Limb (tissue), 2 donors: ENCODE results near the gene HEMGN.

Source experiments
- DNase-seq, 2 donors: peaks; one replicate each; pipeline ENCODE4 v3.0.0-alpha.2; 2016; ENCODE audit errors: extremely low spot score in 2 of 2

HEMGN gene

DNA sequence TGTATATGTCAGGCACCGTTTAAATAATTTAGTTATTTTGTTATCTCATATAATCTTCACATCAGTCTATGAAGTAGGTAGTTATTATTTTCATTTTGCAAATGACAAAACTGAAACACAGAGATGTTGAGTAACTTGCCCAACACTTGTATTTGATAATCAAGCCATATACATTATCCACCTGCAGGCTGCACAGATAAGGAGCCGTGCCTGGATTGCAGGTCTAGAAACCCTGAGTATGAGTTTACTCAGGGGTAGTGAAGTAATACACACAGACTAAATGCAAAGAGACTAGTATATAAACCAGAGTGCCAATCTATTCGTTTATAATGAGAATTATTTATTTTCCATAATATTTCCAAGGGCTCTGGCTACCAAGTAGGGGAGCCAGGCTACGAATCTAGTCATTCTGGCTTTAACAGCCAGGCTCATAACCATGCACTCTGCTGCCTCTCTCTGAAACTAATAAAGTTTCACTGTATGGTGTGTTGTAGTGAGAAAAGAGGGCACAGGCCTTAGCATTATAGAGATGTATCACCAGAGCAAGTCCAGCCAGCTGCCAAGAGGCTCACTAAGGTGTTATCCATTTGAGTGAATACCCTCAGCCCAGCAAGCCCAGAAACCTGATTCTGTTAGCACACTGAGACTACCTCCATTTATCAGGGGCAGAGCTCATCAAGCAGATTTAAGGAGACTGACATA lies 4.5 kb downstream of the HEMGN start:
- DNase-seq: no peak

DNA sequence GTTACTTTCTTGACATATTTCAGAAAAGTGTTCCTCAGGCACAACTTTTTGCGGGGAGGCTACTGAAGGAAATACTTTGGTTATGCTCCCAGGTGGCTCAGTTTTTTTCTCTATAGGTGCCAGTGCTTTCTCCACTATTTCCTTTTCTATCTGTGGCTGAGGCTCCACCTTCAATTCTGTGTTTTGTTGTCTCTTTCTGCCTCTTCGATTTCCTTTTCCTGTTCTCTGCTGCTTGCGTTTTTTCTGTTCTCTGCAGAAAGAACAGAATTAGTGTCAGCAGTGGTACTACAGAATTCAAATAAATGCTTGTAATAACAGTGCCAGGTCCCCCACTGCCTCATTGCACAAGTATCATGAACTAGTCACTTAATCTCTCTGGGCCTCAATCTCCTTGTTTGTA lies 7.0 kb downstream of the HEMGN start:
- DNase-seq: no peak

DNA sequence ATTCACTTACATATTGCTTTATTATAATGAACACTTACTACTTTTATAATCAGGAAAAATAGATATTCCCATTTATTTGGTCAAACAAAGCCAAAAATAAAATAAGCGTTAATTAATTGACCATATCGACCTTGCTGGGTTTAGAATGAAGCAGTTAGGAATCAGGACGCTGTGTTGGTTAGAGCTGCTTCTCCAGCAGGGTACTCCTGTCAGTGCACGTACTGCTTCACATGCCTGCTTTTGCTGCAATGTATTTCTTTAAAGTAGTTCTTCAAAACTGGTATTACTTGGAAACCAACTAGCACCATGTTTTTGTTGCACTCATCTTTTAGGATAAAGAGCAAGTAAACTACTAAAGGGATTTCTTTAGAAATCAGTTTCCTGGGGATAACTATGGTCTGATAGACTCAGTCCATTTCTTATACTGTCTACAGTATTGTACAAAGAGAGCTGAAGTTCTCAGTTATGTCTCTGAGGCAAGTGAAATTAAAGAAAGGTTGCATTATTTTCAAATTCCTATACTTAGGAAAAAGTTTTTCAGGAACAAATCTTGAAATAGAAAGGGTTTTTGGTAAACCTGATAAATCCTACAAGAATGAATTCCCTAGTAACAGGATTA lies 8.9 kb downstream of the HEMGN start:
- no peak for DNase-seq

DNA sequence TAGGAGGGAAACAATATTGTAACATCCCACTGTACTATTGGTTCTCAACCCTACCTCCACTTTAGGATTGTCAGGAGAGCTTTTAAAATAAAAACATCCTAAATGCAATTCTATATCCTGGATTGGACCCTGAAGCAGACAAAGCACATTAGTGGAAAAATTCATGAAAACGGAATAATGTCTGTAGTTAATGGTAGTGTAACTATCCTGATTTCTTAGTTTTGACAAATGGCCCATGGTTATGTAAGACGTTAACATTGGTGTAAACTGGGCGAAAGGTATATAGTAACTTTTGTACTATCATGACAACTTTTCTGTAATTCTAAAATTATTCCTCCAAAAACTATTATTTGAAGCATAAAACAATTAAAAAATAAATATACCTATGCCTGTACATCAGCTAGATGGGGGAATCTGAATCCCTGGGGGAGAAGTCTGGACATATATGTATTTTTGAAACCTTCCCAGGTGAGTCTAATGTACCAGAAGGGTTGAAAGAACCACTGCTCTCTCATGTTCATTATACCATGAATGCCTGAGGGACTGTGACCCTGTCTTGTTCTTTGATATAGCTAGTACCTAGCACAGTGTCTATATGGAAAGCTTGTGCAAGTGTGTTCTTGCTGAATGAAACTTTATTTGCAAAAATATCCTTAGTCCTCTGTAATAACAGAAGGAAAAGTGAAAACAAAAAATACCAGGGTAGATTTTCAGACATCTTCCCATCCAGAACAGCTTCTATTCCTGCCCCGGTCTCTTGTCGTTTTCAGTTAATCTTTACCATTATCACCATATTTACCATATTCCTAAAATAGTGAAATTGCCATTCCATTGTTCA lies 12.3 kb downstream of the HEMGN start:
- no peak for DNase-seq

DNA sequence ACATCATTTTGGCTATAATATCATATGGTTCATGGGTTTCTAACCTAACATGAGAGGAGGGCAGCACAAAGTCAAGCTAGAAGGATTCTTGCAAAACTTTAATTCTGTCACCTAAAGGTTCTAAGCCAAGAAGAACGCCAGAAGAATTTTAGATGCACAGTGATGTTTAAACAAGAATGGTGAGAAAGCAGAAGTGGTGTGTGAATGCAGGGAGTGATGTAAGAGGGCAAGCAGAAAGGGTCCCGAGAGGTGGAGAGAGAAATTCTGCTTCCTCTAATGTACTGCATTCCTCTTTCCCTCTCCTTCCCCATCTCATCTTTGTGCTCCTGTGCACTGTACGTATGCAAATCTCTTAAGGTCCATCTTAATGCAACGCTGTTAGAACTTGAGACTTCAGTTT lies 13.6 kb downstream of the HEMGN start:
- no peak for DNase-seq

DNA sequence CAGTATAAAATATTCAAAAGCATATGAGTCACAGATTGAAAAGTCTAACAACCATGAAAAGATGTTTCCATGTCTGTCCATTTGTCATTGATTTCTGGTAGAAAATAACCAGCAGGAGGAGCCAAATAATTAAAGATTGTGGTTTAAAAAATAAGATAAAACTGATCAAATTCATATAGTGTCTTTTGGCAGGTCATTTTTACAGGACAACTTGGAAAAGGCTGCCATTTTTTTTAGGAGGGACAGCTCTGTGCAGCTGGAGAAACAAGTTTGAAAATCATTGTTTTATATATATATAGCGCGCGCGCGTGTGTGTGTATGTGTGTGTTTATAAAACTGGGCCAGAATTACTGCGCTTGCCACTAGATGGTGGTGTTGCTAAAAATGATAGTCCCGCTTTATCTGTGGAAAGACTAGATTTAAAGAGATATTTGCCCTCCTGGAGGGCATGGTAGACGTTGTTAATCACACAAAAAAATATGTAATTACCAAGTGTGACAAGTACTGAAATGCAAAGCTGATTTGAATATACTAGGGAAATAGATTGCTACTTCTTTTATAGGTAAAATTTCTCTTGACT lies 14.4 kb downstream of the HEMGN start:
- peak; percentile 81 to 83 for DNase-seq

DNA sequence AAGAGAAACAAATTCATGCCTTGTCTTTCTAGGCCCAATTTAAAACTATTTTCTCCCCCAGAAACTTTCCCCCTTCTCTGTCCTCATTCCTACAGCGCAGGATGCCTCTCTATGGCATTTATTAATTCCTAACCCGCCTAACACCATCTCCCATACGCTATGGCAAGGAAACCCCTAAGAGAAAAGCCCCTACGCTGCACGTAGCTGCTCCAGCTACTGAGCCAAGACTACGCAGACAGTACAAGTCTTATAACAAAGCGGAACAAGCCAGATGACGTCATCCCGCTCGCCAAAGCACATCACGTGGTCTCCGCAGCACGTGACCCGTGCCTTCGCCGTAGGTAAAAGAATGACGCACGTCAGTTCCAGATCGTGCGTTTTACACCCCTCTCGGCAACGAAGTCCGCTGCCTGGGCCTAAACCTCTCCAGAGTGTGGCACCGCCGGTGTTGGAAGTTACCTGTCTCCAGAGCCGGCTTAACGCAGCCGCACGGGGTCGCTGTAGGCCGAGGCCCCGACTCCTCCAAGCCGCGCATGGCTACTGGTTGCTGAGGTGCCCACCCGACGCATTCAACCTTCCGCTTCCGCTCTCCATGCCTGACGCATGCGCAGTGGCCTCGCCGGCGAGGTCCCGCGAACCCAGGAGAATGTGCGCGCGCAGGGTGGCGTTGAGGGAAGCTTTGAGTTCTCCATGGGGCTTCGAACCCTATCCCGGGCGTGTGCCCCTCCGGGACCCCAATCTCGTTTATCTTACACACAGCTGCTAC lies 15.8 kb downstream of the HEMGN start, which contains the start of gene TRMO:
TSS of gene TRMO (minus strand) at position 542 of the 766 bp plus-strand sequence. CDS start at position 535, 7 bp downstream.
- DNase-seq: peak; percentile 98 to 99

DNA sequence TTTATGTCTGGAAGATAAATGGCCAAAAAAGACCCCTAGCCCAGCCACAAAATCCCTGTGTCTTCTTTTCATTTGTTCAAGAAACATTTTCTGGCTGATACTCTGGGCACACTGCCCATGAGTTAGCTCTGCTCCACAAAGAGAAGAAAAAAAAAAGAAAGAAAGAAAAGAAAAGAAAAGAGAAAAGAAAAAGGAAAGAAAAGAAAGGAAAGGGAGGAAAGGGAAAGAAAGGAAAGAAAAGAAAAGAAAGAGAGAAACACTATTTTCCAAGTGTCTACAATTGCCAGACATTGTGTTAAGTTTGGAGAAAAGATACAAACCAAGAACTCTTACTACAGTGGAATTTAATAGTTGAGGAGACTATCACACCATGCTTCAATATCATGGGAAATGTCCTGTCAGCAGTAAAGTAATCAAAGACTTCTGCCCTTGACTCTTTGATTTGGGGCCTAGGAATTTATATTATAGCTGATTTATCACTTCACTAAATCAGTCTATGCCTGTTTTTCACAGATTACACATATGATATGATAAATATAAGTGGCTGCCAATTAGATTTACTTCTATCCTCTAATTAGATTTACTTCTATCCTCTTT lies 18.7 kb downstream of the HEMGN start:
- no peak for DNase-seq

DNA sequence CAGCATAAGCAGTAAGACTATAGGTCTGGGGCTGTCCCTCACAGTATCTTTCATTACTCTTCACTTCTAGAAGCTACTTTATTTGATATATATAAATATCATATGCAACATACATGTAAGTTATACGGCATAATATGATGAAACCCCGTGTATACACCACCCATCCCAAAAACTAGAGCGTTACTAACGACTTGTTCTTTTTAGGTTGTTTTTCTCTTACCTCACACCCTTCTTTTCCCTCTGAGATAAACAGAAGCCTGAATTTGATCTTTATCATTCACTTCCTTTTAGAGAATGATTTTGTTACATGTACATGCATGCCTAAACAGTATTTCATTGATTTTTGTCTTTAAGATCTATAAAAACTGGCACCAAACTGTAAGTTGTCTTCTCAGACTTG lies 19.4 kb downstream of the HEMGN start:
- DNase-seq: no peak

DNA sequence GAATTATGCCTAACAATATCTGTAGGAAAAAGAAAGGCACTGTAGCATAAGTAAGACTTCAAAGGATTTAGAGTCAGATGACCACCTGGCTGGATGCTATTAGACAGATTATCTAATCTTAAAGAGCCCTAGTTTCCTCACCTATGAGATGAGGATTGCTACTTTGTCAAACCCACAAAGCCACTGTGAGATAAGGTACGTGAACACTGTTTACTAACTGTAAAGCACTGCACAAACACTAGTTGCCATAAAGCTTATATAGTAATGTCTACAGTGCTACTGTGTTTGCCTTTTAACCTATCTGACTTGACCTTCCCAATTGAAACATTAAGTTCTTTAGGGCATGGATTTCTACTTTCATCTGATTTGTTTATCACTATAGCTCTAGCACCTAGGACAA lies 26.0 kb downstream of the HEMGN start:
- DNase-seq: no peak

DNA sequence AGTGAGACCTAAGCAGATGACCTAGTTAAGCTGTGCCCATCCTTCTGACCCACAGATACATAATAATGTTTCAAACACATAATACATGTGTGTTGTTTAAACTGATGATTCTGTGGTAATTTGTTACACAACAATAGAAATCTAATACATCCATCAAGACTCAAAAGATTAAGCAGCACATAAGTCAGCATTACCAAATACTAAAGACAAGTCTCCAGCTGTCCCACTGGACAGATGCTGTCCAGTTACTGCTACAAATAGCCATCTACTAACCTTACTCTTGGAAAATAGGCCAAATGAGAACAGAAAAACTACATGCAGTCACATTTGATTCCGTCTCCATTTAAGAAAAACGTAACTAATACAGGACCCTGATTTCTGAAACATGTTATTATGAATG lies 26.4 kb downstream of the HEMGN start:
- no peak for DNase-seq

DNA sequence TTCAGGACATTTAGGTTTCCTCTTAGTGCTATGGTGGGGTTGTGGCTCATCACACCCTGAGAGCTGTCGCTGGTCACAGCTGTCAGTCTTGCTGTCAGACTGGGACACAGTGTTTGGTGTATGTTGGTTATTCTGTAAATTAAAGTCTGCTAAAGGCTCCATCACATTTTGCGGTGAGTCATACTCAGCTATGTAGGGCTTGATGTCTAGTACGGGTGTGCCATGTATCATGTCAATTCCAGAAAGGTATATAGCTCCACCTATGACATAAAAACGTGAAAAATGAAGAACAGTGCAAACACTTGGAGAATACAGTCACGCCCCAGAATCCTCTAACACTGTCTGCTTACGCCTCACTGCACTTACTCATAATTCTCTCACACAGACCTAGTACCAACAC lies 27.6 kb downstream of the HEMGN start:
- no peak for DNase-seq

DNA sequence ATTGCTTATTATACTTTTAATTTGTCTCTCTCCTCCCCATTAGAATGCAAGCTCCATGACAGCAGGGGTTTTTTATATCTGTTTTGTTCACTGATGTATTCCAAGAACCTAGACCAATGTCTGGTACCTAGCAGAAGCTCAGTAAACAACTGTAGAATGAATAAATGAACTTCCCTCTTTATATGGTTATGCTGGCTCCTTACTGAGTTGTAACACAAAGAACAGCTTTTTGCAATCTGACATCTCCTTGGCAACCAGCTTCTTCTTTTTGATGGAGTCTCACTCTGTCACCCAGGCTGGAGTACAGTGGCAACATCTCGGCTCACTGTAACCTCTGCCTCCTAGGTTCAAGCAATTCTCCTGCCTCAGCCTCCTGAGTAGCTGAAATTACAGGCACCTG lies 29.3 kb downstream of the HEMGN start:
- DNase-seq: no peak

DNA sequence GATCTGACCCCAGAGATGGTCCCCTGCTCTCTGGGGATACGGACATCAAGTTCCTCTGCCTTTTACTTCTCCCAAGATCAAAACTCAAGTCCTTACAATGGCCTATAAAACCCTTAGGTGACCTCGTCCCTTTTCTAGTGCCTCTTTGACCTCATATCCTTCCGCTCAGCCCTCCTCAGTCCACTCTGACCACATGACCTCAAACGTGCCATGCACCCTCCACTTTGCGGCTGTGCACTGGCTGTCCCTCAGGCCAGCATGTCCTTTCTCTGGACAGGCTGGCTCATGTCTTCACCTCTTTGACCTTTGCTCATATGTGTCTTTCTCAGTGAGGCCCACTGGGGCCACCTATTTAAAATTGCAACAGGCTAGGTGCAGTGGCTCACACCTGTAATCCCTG lies 30.3 kb downstream of the HEMGN start:
- DNase-seq: no peak

DNA sequence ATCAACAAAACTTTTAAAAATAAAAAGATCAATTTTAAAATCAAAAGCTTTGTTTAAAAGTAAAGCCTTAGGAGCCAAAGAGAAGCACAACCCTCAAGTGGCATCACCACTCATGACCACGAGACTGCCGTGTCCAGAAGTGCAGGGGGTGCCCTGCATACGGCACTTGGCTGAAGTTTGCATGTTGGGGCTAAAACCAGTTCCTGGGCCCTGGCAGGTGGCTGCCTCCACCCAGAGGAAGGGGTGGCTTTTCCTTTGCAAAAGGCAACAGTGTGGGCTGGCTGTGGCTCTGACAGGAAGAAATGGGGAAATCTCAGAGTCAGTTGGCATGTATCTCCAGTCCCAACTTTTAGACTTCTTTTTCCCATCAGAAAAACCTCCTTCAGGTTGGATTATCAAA lies 30.9 kb downstream of the HEMGN start:
- no peak for DNase-seq

DNA sequence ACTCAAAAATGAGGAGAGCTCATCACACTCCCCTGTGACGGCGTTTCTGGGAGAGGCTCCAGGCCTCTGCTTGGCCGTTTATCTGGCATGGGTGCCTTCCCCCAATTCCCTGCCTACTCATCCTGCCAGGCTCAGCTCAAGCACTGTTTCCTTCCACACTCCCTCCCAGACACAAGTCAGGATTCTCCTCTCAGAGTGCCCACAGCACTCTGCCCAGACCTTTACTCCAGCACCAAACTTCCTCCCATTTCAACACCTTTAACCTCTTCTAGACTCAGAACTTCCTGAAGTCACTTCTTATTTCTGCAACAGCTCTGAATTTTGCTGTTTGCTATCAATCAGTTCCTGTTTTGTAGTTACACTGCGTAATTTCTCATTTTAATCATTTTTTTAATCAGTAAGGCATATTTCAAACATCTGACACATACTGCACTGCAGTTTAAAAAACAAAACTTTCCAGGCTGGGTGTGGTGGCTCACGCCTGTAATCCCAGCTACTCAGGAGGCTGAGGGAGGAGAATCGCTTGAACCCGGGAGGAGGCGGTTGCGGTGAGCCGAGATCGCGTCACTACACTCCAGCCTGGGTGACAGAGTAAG lies 31.6 kb downstream of the HEMGN start:
- no peak for DNase-seq

DNA sequence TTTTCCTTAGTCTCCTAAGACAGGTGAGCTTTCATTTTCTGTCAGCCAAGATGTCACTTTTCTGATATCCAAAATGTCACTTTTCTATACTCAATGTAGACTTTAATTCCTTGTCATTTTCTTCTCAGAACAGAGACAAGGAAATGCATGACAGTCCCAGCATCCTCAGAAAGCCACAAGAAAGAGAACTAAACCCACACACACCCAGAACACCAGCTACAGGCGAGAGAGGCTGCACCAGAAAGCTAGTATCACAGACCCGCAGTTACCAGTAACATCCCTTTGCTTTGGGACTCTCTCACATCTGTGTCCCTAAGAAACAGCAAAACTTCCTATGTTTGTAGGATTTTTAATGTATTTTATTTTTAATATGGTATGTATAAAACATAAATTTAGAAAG lies 32.7 kb downstream of the HEMGN start:
- DNase-seq: no peak

DNA sequence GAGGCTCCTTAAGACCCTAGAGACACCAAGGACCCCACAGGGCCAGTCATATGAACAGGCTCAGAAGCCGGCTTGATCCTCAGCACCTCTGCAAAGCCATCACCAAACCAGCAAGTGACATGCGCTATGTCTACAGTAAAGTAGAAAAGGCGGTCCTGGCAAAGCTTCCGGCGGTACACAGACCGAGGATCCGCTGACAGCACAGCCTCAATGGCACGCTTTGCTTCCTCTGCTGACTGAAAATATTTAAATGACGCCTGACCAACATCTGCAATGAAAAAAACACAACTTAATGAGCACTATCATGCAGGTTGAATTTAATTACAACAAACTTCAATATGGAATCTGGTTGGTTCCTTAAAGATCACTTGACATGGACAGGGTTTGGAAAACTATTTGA lies 33.2 kb downstream of the HEMGN start:
- no peak for DNase-seq

DNA sequence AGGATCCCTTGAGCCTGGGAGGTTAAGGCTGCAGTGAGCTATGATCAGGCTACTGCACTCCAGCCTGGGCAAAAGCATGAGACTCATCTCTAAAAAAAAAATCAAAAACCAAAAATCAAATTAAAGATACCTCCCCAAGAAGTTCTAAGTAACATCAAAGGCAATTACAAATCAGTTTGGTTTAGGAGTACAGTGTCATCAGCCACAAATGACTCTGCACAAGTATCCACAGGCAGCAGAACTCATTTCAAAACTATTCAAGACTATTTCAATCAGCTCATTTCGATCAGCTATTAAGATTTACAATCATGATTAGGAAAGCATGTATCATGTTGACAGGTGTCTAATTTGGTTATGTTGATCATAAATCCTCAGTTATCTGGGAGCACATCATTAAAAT lies 34.8 kb downstream of the HEMGN start:
- no peak for DNase-seq

DNA sequence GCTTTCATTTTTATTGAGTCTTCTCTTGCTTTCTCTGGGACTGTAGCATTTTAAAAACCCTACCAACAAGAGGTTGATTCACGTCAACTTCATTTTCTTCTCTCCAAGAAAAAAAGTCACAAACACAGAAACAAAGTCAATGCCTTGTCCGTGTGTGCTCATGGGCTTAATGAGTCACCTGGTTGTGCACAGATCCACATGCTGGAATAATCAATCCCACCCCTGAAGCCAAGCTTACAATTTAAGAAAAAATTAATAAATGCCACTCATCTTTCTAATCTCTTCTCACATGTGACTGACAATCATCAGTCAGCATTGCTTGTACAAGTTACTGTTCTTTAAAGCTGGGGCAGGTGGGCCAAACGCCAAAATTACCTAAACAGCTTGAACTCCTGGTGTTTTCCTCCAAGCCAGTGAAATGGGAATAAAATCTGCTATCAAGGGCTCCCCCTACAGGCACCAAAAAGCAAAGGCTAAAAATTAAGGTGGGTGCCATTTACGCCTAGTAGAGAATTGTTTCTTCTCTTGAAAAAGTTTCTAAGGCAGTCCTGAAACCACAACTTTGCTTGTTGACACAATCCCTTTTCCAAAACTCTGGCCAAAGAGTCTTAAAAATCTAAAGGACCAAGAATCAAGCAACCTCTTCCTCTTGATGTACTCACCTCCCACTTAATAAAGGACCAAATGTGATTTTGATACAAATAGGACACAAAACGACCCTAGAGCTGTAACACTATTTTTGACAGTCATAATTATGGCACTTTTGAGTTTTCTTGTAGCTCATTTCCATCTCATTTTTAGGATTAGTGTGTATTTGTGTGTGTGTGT lies 37.0 kb downstream of the HEMGN start:
- DNase-seq: peak in 1 of 2 donors; percentile 8
